Endothelial cell of umbilical vein (primary cell): ENCODE measurements around the gene CYP1A2.

Experiments used
- CTCF ChIP-seq, 2 donors: IDR thresholded peaks; 1 replicate in 1 of 2; 2 replicates in 1 of 2; pipeline ENCODE4 v1.5.1; 2011; ENCODE audit warnings: low read length in 2 of 2, mild to moderate bottlenecking in 2 of 2, moderate library complexity in 2 of 2, control low read depth in 1 of 2, inconsistent platforms in 1 of 2, low read depth in 1 of 2; ENCODE audit not compliant: insufficient read depth in 1 of 2; ENCODE audit errors: extremely low read depth in 1 of 2
- POLR2AphosphoS5 ChIP-seq: IDR thresholded peaks from 2 replicates; pipeline ENCODE4 v1.6.1; 2012; ENCODE audit warnings: low read depth, mild to moderate bottlenecking, control low read depth, low read length, moderate library complexity; ENCODE audit not compliant: insufficient read depth

- TF ChIP-seq POLR2AphosphoS5 = no peak
- no peak for TF ChIP-seq CTCF (IDR thresholded peaks at IDR 0.05; ENCODE audit: extremely low read depth in 1 of 2, insufficient read depth in 1 of 2, low read depth in 1 of 2, low read length in 2 of 2)
These were observed 36.3 kb upstream of the CYP1A2 start for GRCh38 chr15:74712311-74712710.
